ENCODE measurements around the gene HYAL3. TPM values are rescaled to one million over a fixed set of nuclear protein-coding genes. Genes with fewer than 3 reads are reported as not detected.

The HYAL3 gene
- total and polyA plus RNA-seq, 10 of the 15 experiments (the other 5 are each of a cell fraction or from before 2014, with no cell fraction given) = 0.37 to 4.2 (median 2.8) TPM

DNA sequence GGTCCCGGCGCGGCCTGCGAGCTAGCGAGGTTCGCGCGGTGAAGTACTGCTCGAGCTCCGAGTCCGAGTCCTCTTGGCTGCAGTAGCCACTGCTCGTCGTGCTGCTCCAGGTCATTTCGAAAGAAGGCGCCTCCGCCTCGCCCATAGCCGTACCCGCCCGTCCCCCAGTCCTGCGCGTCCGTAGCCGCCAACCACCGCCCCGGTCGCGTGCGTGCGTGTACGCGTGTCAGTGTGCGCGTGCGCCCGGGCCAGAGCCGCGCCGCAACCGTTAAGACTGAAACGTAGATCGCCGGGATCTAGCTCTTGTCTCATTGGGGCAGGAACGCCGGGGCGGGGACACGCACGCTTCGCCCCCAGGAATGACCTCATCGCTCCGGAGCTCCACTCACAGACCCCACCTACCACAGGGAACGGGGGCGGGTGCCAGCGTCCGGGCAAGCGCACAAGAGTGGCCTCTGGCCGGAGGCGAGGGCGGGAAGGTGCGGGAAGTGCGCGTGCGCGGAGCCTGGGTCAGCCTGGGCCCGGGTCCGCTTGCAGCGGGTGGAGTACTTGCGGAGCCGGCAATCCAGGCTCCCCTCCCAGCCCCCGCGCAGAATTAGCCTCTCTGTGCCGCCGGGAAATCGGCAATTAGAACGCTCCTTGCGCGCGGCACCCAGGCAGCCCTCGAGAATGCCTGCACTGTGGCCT is 38.1 kb upstream of the HYAL3 start (continued):
- TF ChIP-seq, protein P1, sequence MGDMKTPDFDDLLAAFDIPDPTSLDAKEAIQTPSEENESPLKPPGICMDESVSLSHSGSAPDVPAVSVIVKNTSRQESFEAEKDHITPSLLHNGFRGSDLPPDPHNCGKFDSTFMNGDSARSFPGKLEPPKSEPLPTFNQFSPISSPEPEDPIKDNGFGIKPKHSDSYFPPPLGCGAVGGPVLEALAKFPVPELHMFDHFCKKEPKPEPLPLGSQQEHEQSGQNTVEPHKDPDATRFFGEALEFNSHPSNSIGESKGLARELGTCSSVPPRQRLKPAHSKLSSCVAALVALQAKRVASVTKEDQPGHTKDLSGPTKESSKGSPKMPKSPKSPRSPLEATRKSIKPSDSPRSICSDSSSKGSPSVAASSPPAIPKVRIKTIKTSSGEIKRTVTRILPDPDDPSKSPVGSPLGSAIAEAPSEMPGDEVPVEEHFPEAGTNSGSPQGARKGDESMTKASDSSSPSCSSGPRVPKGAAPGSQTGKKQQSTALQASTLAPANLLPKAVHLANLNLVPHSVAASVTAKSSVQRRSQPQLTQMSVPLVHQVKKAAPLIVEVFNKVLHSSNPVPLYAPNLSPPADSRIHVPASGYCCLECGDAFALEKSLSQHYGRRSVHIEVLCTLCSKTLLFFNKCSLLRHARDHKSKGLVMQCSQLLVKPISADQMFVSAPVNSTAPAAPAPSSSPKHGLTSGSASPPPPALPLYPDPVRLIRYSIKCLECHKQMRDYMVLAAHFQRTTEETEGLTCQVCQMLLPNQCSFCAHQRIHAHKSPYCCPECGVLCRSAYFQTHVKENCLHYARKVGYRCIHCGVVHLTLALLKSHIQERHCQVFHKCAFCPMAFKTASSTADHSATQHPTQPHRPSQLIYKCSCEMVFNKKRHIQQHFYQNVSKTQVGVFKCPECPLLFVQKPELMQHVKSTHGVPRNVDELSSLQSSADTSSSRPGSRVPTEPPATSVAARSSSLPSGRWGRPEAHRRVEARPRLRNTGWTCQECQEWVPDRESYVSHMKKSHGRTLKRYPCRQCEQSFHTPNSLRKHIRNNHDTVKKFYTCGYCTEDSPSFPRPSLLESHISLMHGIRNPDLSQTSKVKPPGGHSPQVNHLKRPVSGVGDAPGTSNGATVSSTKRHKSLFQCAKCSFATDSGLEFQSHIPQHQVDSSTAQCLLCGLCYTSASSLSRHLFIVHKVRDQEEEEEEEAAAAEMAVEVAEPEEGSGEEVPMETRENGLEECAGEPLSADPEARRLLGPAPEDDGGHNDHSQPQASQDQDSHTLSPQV (IDR thresholded peaks at IDR 0.05) = no peak
- TF ChIP-seq SIN3A (IDR thresholded peaks at IDR 0.05; ENCODE audit: low read depth, low read length) = peak; percentile 95
- TF ChIP-seq ZNF207 (IDR thresholded peaks at IDR 0.05; ENCODE audit: borderline replicate concordance) = peak; percentile 62; the same call in 1 of the 2 replicates
- peak; percentile 40; the same call in 1 of the 2 replicates for TF ChIP-seq NFYB (IDR thresholded peaks at IDR 0.05; ENCODE audit: insufficient read depth, low read depth, low read length)
- peak; percentile 56; the same call in 1 of the 2 replicates for TF ChIP-seq DPF2 (IDR thresholded peaks at IDR 0.05)
- peak; percentile 81 for TF ChIP-seq JUND (IDR thresholded peaks at IDR 0.05; ENCODE audit: low read depth, low read length)
- TF ChIP-seq BHLHE40 (IDR thresholded peaks at IDR 0.05; ENCODE audit: borderline replicate concordance in 1 of 2, low read depth in 2 of 2, low read length in 1 of 2) = peak; percentile 98 to 100
- no peak for TF ChIP-seq MTA2 (IDR thresholded peaks at IDR 0.05; ENCODE audit: low read depth)
- no peak for TF ChIP-seq ZNF622 (IDR thresholded peaks at IDR 0.05)
- TF ChIP-seq MXI1 (IDR thresholded peaks at IDR 0.05; ENCODE audit: low read depth, low read length) = peak; percentile 93
- peak; percentile 98 for TF ChIP-seq NKRF (conservative IDR thresholded peaks at IDR 0.05)
- TF ChIP-seq HDGF (IDR thresholded peaks at IDR 0.05) = peak; percentile 95; the same call in 1 of the 2 replicates
- TF ChIP-seq, protein P2, sequence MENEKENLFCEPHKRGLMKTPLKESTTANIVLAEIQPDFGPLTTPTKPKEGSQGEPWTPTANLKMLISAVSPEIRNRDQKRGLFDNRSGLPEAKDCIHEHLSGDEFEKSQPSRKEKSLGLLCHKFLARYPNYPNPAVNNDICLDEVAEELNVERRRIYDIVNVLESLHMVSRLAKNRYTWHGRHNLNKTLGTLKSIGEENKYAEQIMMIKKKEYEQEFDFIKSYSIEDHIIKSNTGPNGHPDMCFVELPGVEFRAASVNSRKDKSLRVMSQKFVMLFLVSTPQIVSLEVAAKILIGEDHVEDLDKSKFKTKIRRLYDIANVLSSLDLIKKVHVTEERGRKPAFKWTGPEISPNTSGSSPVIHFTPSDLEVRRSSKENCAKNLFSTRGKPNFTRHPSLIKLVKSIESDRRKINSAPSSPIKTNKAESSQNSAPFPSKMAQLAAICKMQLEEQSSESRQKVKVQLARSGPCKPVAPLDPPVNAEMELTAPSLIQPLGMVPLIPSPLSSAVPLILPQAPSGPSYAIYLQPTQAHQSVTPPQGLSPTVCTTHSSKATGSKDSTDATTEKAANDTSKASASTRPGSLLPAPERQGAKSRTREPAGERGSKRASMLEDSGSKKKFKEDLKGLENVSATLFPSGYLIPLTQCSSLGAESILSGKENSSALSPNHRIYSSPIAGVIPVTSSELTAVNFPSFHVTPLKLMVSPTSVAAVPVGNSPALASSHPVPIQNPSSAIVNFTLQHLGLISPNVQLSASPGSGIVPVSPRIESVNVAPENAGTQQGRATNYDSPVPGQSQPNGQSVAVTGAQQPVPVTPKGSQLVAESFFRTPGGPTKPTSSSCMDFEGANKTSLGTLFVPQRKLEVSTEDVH (IDR thresholded peaks at IDR 0.05; ENCODE audit: low read depth, partially characterized antibody) = no peak
- TF ChIP-seq SMAD5 (IDR thresholded peaks at IDR 0.05; ENCODE audit: low read depth) = peak; percentile 56; the same call in 1 of the 2 replicates
- TF ChIP-seq ETV6 (conservative IDR thresholded peaks at IDR 0.05 in 1 of 2, IDR thresholded peaks at IDR 0.05 in 1 of 2; ENCODE audit: borderline replicate concordance in 1 of 2, low read depth in 1 of 2) = no peak
- TF ChIP-seq RB1 (IDR thresholded peaks at IDR 0.05; ENCODE audit: borderline replicate concordance) = peak; percentile 62; the same call in 1 of the 2 replicates
- TF ChIP-seq, protein P3, sequence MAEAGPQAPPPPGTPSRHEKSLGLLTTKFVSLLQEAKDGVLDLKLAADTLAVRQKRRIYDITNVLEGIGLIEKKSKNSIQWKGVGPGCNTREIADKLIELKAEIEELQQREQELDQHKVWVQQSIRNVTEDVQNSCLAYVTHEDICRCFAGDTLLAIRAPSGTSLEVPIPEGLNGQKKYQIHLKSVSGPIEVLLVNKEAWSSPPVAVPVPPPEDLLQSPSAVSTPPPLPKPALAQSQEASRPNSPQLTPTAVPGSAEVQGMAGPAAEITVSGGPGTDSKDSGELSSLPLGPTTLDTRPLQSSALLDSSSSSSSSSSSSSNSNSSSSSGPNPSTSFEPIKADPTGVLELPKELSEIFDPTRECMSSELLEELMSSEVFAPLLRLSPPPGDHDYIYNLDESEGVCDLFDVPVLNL (IDR thresholded peaks at IDR 0.05; ENCODE audit: low read depth, low read length) = peak; percentile 88
- TF ChIP-seq POLR2AphosphoS5 (IDR thresholded peaks at IDR 0.05; ENCODE audit: low read length) = peak; percentile 80
- peak; percentile 5; the same call in 1 of the 2 replicates for TF ChIP-seq IKZF1 (conservative IDR thresholded peaks at IDR 0.05)

All from GM12878 (cell line).